ENCODE measurements around the gene GRIA4. TPM values are rescaled to one million over a fixed set of nuclear protein-coding genes. Genes with fewer than 3 reads are reported as not detected.
"Not testable (repeated sequence)": the region's sequence is repeated elsewhere in the genome, so short reads cannot be mapped to it uniquely, and the experiment has no call there.

GRIA4 gene
- total RNA-seq, 1 donor from 2014 or later = 0.27 TPM

DNA sequence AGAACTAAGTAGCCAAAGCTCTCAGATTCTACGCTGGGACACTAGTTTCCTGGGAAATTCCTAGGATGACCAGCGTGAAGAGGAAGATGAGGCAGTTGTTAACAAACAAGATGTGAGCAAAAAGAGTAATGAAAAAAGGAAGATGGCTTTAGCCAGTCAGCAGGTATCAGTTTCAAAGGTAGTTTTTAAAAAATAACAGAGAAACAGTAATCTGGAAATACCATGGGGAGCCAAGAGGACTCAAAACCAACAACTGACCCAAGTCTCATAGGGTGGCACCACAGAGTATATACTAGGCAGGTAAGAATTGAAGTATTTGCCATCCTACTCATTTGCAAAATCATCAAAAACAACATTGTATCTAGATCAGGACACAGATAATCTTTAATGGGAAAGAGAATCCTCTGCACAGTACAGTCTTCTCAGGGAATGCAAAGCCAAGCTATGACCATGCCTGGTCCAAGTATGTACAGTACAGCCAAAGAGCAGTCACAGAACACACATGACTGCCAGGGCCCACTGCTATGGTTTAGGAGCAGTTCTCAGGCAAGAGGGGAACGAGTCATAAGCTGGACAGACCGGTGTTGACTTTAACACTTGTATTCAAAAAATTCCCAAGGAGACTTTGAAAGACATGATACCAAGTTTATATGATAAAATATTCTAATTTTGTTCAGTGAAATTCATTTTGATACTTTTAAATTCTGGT lies 391.6 kb downstream of the GRIA4 start:
- no peak for DNase-seq (ENCODE audit: low read depth)
- peaks cover 27% of the 10 kb centered on the region for H3K36me3 Mint-ChIP-seq (ENCODE audit: low read depth, unreplicated experiment)
- TF ChIP-seq EZH2 (IDR thresholded peaks at IDR 0.05; ENCODE audit: insufficient read depth, low read length) (no peak), CTCF (IDR thresholded peaks at IDR 0.05; ENCODE audit: insufficient read depth, low read depth, low read length) (no peak)

GRCh38 chr11:106003094-106003493 lies 393.2 kb downstream of the GRIA4 start:
- not testable (repeated sequence) for H3K9me3 Mint-ChIP-seq (ENCODE audit: unreplicated experiment); H3K9ac ChIP-seq (ENCODE audit: low read length); H3K4me3 ChIP-seq (ENCODE audit: insufficient read depth, low read depth, low read length); H3K9me3 ChIP-seq (ENCODE audit: insufficient read depth, low read depth, low read length); H3K4me2 ChIP-seq (ENCODE audit: low read length); H2AFZ ChIP-seq (ENCODE audit: low read depth, low read length); H3K4me1 Mint-ChIP-seq (ENCODE audit: low read depth, unreplicated experiment); FAIRE-seq; H3K36me3 ChIP-seq (ENCODE audit: insufficient read depth, low read length); H3K27ac ChIP-seq (ENCODE audit: low read depth, low read length); H3K27me3 Mint-ChIP-seq (ENCODE audit: low read depth, unreplicated experiment); H4K20me1 ChIP-seq (ENCODE audit: insufficient read depth, low read length); DNase-seq (ENCODE audit: low read depth); H3K4me1 ChIP-seq (ENCODE audit: insufficient read depth, low read length); H3K27ac Mint-ChIP-seq (ENCODE audit: unreplicated experiment); H3K27me3 ChIP-seq (ENCODE audit: insufficient read depth, low read length); H3K4me3 Mint-ChIP-seq (ENCODE audit: unreplicated experiment)
- peaks cover 42% of the 10 kb centered on the region for H3K36me3 Mint-ChIP-seq (ENCODE audit: low read depth, unreplicated experiment)
- peaks cover 21% of the 10 kb centered on the region for H3K79me2 ChIP-seq (ENCODE audit: insufficient read depth, low read length)

More for the DNA sequence above, 391.6 kb downstream of the GRIA4 start:
- H3K4me2 ChIP-seq (ENCODE audit: low read length) = no peak overlapping the region
- no peaks in the 10 kb centered on the region for H3K27me3 ChIP-seq (ENCODE audit: insufficient read depth, low read length)
- FAIRE-seq = no peak
- no peak overlapping the region for H3K4me3 ChIP-seq (ENCODE audit: insufficient read depth, low read depth, low read length)
- Mint-ChIP-seq H3K9me3 (ENCODE audit: unreplicated experiment) (no peaks in the 10 kb centered on the region), H3K27me3 (ENCODE audit: low read depth, unreplicated experiment) (no peaks in the 10 kb centered on the region), H3K4me1 (ENCODE audit: low read depth, unreplicated experiment) (peaks cover 2% of the 10 kb centered on the region), H3K27ac (ENCODE audit: unreplicated experiment) (no peak overlapping the region), H3K4me3 (ENCODE audit: unreplicated experiment) (no peak overlapping the region)
- peaks cover 12% of the 10 kb centered on the region for H4K20me1 ChIP-seq (ENCODE audit: insufficient read depth, low read length)
- peaks cover 8% of the 10 kb centered on the region for H3K79me2 ChIP-seq (ENCODE audit: insufficient read depth, low read length)
- no peaks in the 10 kb centered on the region for H3K9me3 ChIP-seq (ENCODE audit: insufficient read depth, low read depth, low read length)
- peaks cover 6% of the 10 kb centered on the region for H3K36me3 ChIP-seq (ENCODE audit: insufficient read depth, low read length)
- H3K4me1 ChIP-seq (ENCODE audit: insufficient read depth, low read length) = no peaks in the 10 kb centered on the region
- no peak overlapping the region for H3K9ac ChIP-seq (ENCODE audit: low read length)
- H3K27ac ChIP-seq (ENCODE audit: low read depth, low read length) = no peak overlapping the region
- H2AFZ ChIP-seq (ENCODE audit: low read depth, low read length) = no peak overlapping the region

DNA sequence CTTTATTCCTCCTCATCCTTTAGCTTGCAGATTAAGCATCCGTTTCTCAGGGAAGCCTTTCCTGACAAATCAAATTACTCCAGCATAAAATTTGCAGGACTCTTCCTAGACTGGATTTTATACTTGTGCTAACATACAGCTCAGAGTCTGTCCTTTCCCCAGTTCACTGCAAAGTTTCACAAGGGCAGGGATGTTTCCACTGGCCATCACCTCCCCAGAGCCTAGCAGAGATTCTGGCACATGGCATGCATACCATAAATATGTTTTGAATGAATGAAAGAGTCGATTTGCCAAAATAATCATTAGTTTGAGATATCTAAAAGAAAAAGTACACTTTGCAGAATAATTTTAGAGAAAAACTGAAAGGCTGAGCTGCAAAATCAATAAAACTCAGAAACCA lies 401.6 kb downstream of the GRIA4 start:
- DNase-seq (ENCODE audit: low read depth) (no peak), FAIRE-seq (no peak)
- Histone ChIP-seq H3K27ac (ENCODE audit: low read depth, low read length) (no peak overlapping the region), H3K9ac (ENCODE audit: low read length) (no peak overlapping the region), H3K4me2 (ENCODE audit: low read length) (peak overlapping the region; percentile 6), H2AFZ (ENCODE audit: low read depth, low read length) (no peak overlapping the region), H3K4me3 (ENCODE audit: insufficient read depth, low read depth, low read length) (no peak overlapping the region), H3K79me2 (ENCODE audit: insufficient read depth, low read length) (peaks cover 75% of the 10 kb centered on the region), H3K4me1 (ENCODE audit: insufficient read depth, low read length) (peaks cover 19% of the 10 kb centered on the region), H3K9me3 (ENCODE audit: insufficient read depth, low read depth, low read length) (no peaks in the 10 kb centered on the region), H3K36me3 (ENCODE audit: insufficient read depth, low read length) (peaks cover 22% of the 10 kb centered on the region), H3K27me3 (ENCODE audit: insufficient read depth, low read length) (no peaks in the 10 kb centered on the region), H4K20me1 (ENCODE audit: insufficient read depth, low read length) (peaks cover 7% of the 10 kb centered on the region)
- H3K27ac Mint-ChIP-seq (ENCODE audit: unreplicated experiment) = peak overlapping the region; percentile 67
- H3K4me3 Mint-ChIP-seq (ENCODE audit: unreplicated experiment) = no peak overlapping the region
- peaks cover 30% of the 10 kb centered on the region for H3K4me1 Mint-ChIP-seq (ENCODE audit: low read depth, unreplicated experiment)
- peaks cover 30% of the 10 kb centered on the region for H3K36me3 Mint-ChIP-seq (ENCODE audit: low read depth, unreplicated experiment)
- H3K27me3 Mint-ChIP-seq (ENCODE audit: low read depth, unreplicated experiment) = no peaks in the 10 kb centered on the region
- TF ChIP-seq CTCF (IDR thresholded peaks at IDR 0.05; ENCODE audit: insufficient read depth, low read depth, low read length) (no peak), EZH2 (IDR thresholded peaks at IDR 0.05; ENCODE audit: insufficient read depth, low read length) (no peak)
- H3K9me3 Mint-ChIP-seq (ENCODE audit: unreplicated experiment) = peaks cover 2% of the 10 kb centered on the region
